ENCODE results near the gene RANBP10.

DNA sequence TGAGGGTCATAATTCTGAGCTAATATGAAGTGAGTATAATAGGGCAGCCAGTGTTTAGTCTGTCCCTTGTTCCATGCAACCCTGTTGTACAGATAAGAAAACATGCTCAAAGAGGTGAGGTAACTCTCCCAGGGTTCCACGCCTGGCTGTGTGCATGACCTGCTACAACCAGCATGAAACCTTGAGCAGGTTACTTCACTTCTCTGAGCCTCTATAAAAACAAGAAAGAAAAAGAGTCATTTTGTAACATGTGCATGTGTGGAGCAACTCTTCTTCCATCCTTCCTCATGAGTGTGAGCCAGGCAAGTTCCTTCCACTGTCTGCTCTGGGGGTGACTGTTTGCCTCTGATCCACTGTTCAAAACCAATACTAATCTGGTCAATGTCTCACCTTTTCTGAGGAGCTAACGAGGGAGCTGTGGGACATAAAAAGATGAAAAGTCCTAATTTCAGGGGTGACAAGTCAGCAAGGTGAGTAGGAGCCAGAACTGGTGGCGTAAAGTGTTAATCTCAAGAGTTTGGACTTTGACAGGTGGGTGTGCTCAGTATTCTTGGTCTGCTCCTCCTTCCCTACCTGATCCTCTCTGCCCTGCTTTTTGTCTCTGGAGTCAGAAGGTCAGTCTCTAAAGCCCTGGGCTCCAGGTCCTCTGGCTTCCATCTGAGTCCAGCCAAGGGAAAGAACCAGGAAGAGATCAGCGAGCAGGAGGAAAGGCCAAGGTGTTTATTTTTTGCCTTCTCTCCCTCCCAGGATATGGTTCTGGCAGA is 108.8 kb downstream of the RANBP10 start:
- TF ChIP-seq EZH2 (IDR thresholded peaks at IDR 0.05) (no peak), POLR2AphosphoS5 (IDR thresholded peaks at IDR 0.05; ENCODE audit: borderline replicate concordance, low read depth, low read length) (no peak)

Measured in SK-N-MC (cell line).